WTC11 (cell line): ENCODE measurements around the gene MMP3.

Experiments
- ATF3 ChIP-seq: sonication (generic); formaldehyde crosslinking; conservative IDR thresholded peaks from 2 replicates; pipeline ENCODE4 v1.8.1; 2022; ENCODE audit warnings: mild to moderate bottlenecking, missing genetic modification reagents
- CREB1 ChIP-seq: sonication (generic); formaldehyde crosslinking; IDR thresholded peaks from 2 replicates; pipeline ENCODE4 v1.8.0; 2023; ENCODE audit warnings: mild to moderate bottlenecking, missing genetic modification reagents
- ELF4 ChIP-seq: sonication (generic); formaldehyde crosslinking; IDR thresholded peaks from 2 replicates; pipeline ENCODE4 v1.8.1; 2022; ENCODE audit warnings: low read depth, mild to moderate bottlenecking, moderate library complexity, missing genetic modification reagents
- ESRRA ChIP-seq: sonication (generic); formaldehyde crosslinking; IDR thresholded peaks from 2 replicates; pipeline ENCODE4 v1.8.1; 2022; ENCODE audit warnings: mild to moderate bottlenecking, missing genetic modification reagents, borderline replicate concordance
- FOXJ3 ChIP-seq: sonication (generic); formaldehyde crosslinking; IDR thresholded peaks from 2 replicates; pipeline ENCODE4 v1.9.0; 2021; ENCODE audit warnings: missing genetic modification reagents, mild to moderate bottlenecking, borderline replicate concordance
- NR1H2 ChIP-seq: sonication (generic); formaldehyde crosslinking; IDR thresholded peaks from 2 replicates; pipeline ENCODE4 v1.9.0; 2021; ENCODE audit warnings: mild to moderate bottlenecking, moderate library complexity, missing genetic modification reagents
- SP1 ChIP-seq: sonication (generic); formaldehyde crosslinking; conservative IDR thresholded peaks from 2 replicates; pipeline ENCODE4 v1.8.1; 2022; ENCODE audit warnings: missing genetic modification reagents
- ZNF121 ChIP-seq: sonication (generic); formaldehyde crosslinking; IDR thresholded peaks from 2 replicates; pipeline ENCODE4 v1.8.0; 2023; ENCODE audit warnings: missing genetic modification reagents
- TF ChIP-seq, protein P1 (sequence below): fragments of 200-600 bp; IDR thresholded peaks from 2 replicates; pipeline ENCODE4 v1.8.0; 2022; ENCODE audit warnings: antibody characterized with exemption
- TF ChIP-seq, protein P2 (sequence below): sonication (generic); formaldehyde crosslinking; IDR thresholded peaks from 2 replicates; pipeline ENCODE4 v1.8.0; 2022; ENCODE audit warnings: mild to moderate bottlenecking, missing genetic modification reagents
- TF ChIP-seq, protein P3 (sequence below): sonication (generic); formaldehyde crosslinking; IDR thresholded peaks from 2 replicates; pipeline ENCODE4 v1.8.1; 2023; ENCODE audit warnings: mild to moderate bottlenecking, missing genetic modification reagents, moderate library complexity
- TF ChIP-seq, protein P4 (sequence below): sonication (generic); formaldehyde crosslinking; IDR thresholded peaks from 2 replicates; pipeline ENCODE4 v1.8.1; 2022; ENCODE audit warnings: low read depth, missing genetic modification reagents, borderline replicate concordance

GRCh38 chr11:102810950-102811660 lies 32.3 kb downstream of the MMP3 start:
- TF ChIP-seq, protein P1, sequence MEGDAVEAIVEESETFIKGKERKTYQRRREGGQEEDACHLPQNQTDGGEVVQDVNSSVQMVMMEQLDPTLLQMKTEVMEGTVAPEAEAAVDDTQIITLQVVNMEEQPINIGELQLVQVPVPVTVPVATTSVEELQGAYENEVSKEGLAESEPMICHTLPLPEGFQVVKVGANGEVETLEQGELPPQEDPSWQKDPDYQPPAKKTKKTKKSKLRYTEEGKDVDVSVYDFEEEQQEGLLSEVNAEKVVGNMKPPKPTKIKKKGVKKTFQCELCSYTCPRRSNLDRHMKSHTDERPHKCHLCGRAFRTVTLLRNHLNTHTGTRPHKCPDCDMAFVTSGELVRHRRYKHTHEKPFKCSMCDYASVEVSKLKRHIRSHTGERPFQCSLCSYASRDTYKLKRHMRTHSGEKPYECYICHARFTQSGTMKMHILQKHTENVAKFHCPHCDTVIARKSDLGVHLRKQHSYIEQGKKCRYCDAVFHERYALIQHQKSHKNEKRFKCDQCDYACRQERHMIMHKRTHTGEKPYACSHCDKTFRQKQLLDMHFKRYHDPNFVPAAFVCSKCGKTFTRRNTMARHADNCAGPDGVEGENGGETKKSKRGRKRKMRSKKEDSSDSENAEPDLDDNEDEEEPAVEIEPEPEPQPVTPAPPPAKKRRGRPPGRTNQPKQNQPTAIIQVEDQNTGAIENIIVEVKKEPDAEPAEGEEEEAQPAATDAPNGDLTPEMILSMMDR = no peak
- no peak for TF ChIP-seq ELF4 (CRISPR knock-in tag)
- TF ChIP-seq CREB1 (CRISPR knock-in tag) = no peak
- TF ChIP-seq ZNF121 (CRISPR knock-in tag) = no peak
- TF ChIP-seq ATF3 = no peak
- no peak for TF ChIP-seq SP1
- no peak for TF ChIP-seq FOXJ3 (CRISPR knock-in tag)
- no peak for TF ChIP-seq NR1H2 (CRISPR knock-in tag)
- no peak for TF ChIP-seq ESRRA (CRISPR knock-in tag)
- TF ChIP-seq, protein P2, sequence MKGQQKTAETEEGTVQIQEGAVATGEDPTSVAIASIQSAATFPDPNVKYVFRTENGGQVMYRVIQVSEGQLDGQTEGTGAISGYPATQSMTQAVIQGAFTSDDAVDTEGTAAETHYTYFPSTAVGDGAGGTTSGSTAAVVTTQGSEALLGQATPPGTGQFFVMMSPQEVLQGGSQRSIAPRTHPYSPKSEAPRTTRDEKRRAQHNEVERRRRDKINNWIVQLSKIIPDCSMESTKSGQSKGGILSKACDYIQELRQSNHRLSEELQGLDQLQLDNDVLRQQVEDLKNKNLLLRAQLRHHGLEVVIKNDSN (CRISPR knock-in tag) = no peak
- TF ChIP-seq, protein P3, sequence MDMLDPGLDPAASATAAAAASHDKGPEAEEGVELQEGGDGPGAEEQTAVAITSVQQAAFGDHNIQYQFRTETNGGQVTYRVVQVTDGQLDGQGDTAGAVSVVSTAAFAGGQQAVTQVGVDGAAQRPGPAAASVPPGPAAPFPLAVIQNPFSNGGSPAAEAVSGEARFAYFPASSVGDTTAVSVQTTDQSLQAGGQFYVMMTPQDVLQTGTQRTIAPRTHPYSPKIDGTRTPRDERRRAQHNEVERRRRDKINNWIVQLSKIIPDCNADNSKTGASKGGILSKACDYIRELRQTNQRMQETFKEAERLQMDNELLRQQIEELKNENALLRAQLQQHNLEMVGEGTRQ (CRISPR knock-in tag) = no peak
- TF ChIP-seq, protein P4, sequence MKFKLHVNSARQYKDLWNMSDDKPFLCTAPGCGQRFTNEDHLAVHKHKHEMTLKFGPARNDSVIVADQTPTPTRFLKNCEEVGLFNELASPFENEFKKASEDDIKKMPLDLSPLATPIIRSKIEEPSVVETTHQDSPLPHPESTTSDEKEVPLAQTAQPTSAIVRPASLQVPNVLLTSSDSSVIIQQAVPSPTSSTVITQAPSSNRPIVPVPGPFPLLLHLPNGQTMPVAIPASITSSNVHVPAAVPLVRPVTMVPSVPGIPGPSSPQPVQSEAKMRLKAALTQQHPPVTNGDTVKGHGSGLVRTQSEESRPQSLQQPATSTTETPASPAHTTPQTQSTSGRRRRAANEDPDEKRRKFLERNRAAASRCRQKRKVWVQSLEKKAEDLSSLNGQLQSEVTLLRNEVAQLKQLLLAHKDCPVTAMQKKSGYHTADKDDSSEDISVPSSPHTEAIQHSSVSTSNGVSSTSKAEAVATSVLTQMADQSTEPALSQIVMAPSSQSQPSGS = no peak
